Activated CD4-positive, alpha-beta T cell treated with anti-CD3 and anti-CD28 coated beads, Interleukin-2, amount 50 U/mL, for 4 hours (primary cell): ENCODE data around the gene HMCES.
"Not testable (repeated sequence)": the region's sequence is repeated elsewhere in the genome, so short reads cannot be mapped to it uniquely, and the experiment has no call there.

ENCODE experiments used
- DNase-seq, 2 experiments: peaks; one replicate each; pipeline ENCODE4 v3.0.0-alpha.2; 2020

Gene HMCES

GRCh38 chr3:129323651-129324294, 45.1 kb downstream of the HMCES start:
- DNase-seq: no peak

- DNase-seq: no peak
These were observed 46.2 kb downstream of the HMCES start for GRCh38 chr3:129324855-129325254.

GRCh38 chr3:129325383-129325782, 46.7 kb downstream of the HMCES start:
- DNase-seq: no peak

GRCh38 chr3:129326138-129326537, 47.5 kb downstream of the HMCES start:
- no peak for DNase-seq

GRCh38 chr3:129326595-129326994, 47.9 kb downstream of the HMCES start:
- no peak for DNase-seq

- DNase-seq: no peak
These were observed 48.8 kb downstream of the HMCES start for GRCh38 chr3:129327510-129327909.

- DNase-seq: no peak
These were observed 51.2 kb downstream of the HMCES start for GRCh38 chr3:129329858-129330257.

GRCh38 chr3:129330409-129330808, 51.7 kb downstream of the HMCES start:
- DNase-seq: no peak

GRCh38 chr3:129333891-129334290, 55.2 kb downstream of the HMCES start:
- no peak for DNase-seq

GRCh38 chr3:129336093-129336706, 57.5 kb downstream of the HMCES start:
- no peak for DNase-seq

GRCh38 chr3:129337719-129338118, 59.0 kb downstream of the HMCES start:
- DNase-seq: not testable (repeated sequence)

- DNase-seq: not testable (repeated sequence)
These were observed 60.5 kb downstream of the HMCES start for GRCh38 chr3:129339186-129339585.

- not testable (repeated sequence) for DNase-seq
These were observed 61.2 kb downstream of the HMCES start for GRCh38 chr3:129339833-129340232.

- no peak for DNase-seq
These were observed 62.9 kb downstream of the HMCES start for GRCh38 chr3:129341331-129342141.

- peak in 1 of 2 experiments; percentile 4 for DNase-seq
These were observed 65.1 kb downstream of the HMCES start for GRCh38 chr3:129343643-129344360.

GRCh38 chr3:129344540-129345220, 66.0 kb downstream of the HMCES start:
- DNase-seq: no peak

- DNase-seq: no peak
These were observed 66.6 kb downstream of the HMCES start for GRCh38 chr3:129345281-129345680.

- no peak for DNase-seq
These were observed 67.3 kb downstream of the HMCES start for GRCh38 chr3:129345971-129346370.

- no peak for DNase-seq
These were observed 68.2 kb downstream of the HMCES start for GRCh38 chr3:129346695-129347457.

- no peak for DNase-seq
These were observed 68.8 kb downstream of the HMCES start for GRCh38 chr3:129347458-129347845.

GRCh38 chr3:129348734-129349133, 70.1 kb downstream of the HMCES start:
- DNase-seq: no peak

GRCh38 chr3:129349169-129349568, 70.5 kb downstream of the HMCES start:
- not testable (repeated sequence) for DNase-seq
